H1 (cell line): ENCODE measurements around the gene MYL9. TPM values are rescaled to one million over a fixed set of nuclear protein-coding genes. Genes with fewer than 3 reads are reported as not detected.

ENCODE experiments used
- CTCF ChIA-PET: fragments of 300-600 bp; sonication (Branson Sonifier 250); formaldehyde crosslinking; loops from one replicate; lab custom pipeline; 2021; ENCODE audit not compliant: partially characterized antibody; lab: Charles Lee
- POLR2A ChIA-PET: fragments of 300-600 bp; sonication (Branson Sonifier 250); formaldehyde crosslinking; loops from one replicate; lab custom pipeline; 2021; ENCODE audit warnings: inconsistent platforms; ENCODE audit not compliant: partially characterized antibody; lab: Charles Lee
- DNase-seq, 2 experiments: peaks; one replicate each; pipeline versions ENCODE4 v3.0.0 to v3.0.0-alpha.2; 2010 to 2022; ENCODE audit warnings: low spot score in 2 of 2, low read depth in 1 of 2, mixed read lengths in 1 of 2
- FAIRE-seq: peaks from 2 replicates; lab custom pipeline; 2011; peaks lifted over from hg19 to GRCh38; lab: Jason Lieb, UNC
- H2AFZ ChIP-seq: 2 replicates; pipeline ENCODE4 v1.8.1; 2012; ENCODE audit warnings: low read length, inconsistent platforms
- H2AK5ac ChIP-seq: 2 replicates; pipeline ENCODE4 v1.6.1; 2013; ENCODE audit warnings: low read depth, low read length
- H2BK120ac ChIP-seq: replicated peaks from 2 replicates; pipeline ENCODE3; 2013; ENCODE audit warnings: low read depth, low read length, inconsistent platforms
- H2BK12ac ChIP-seq: 2 replicates; pipeline ENCODE4 v1.6.1; 2013; ENCODE audit warnings: low read depth, low read length
- H2BK15ac ChIP-seq: 2 replicates; pipeline ENCODE4 v1.6.1; 2013; ENCODE audit warnings: low read length
- H2BK20ac ChIP-seq: 2 replicates; pipeline ENCODE4 v1.6.1; 2013; ENCODE audit warnings: low read length
- H2BK5ac ChIP-seq: 2 replicates; pipeline ENCODE4 v1.6.1; 2013; ENCODE audit warnings: low read depth, low read length
- H3K14ac ChIP-seq: 2 replicates; pipeline ENCODE4 v1.6.1; 2013; ENCODE audit warnings: inconsistent platforms; ENCODE audit not compliant: insufficient read length
- H3K18ac ChIP-seq: 2 replicates; pipeline ENCODE4 v1.6.1; 2013; ENCODE audit warnings: low read length; ENCODE audit errors: extremely low read depth
- H3K23ac ChIP-seq: 2 replicates; pipeline ENCODE4 v1.6.1; 2013; ENCODE audit warnings: inconsistent platforms; ENCODE audit not compliant: insufficient read length
- H3K23me2 ChIP-seq: 2 replicates; pipeline ENCODE4 v1.6.1; 2013; ENCODE audit warnings: low read depth, low read length
- H3K27ac ChIP-seq: 2 replicates; pipeline ENCODE4 v1.6.1; 2011; ENCODE audit warnings: low read depth, low read length, inconsistent platforms
- H3K27me3 ChIP-seq, 4 experiments: replicated peaks in 1 of 4; 1 replicate in 1 of 4; 2 replicates in 3 of 4; pipeline versions ENCODE4 v1.6.1 to v1.8.1; 2011 to 2013; ENCODE audit warnings: low read length in 3 of 4, mild to moderate bottlenecking in 3 of 4, inconsistent platforms in 2 of 4, mixed read lengths in 2 of 4, moderate library complexity in 1 of 4; ENCODE audit not compliant: control insufficient read depth in 3 of 4, insufficient read depth in 3 of 4; ENCODE audit errors: extremely low read depth in 1 of 4
- H3K36me3 ChIP-seq, 4 experiments: 2 replicates each; pipeline versions ENCODE4 v1.6.1 to v1.8.1; 2011 to 2013; ENCODE audit warnings: mild to moderate bottlenecking in 4 of 4, low read length in 3 of 4, moderate library complexity in 2 of 4, control low read depth in 1 of 4, inconsistent platforms in 1 of 4; ENCODE audit not compliant: insufficient read depth in 4 of 4, control insufficient read depth in 2 of 4
- H3K4ac ChIP-seq: replicated peaks from 2 replicates; pipeline ENCODE3; 2013; ENCODE audit warnings: low read length, low read depth, mixed read lengths, inconsistent platforms; ENCODE audit not compliant: insufficient read length
- H3K4me1 ChIP-seq, 4 experiments: replicated peaks in 1 of 4; 1 replicate in 1 of 4; 2 replicates in 3 of 4; pipeline versions ENCODE4 v1.6.1 to v1.8.1; 2011 to 2013; ENCODE audit warnings: low read length in 3 of 4, inconsistent platforms in 2 of 4, mixed read lengths in 1 of 4; ENCODE audit not compliant: insufficient read depth in 4 of 4, control insufficient read depth in 3 of 4
- H3K4me2 ChIP-seq, 2 experiments: 2 replicates each; pipeline versions ENCODE4 v1.6.1 to v1.8.1; 2011 to 2013; ENCODE audit warnings: low read depth in 2 of 2, low read length in 2 of 2, control low read depth in 1 of 2, inconsistent platforms in 1 of 2, mild to moderate bottlenecking in 1 of 2; ENCODE audit not compliant: insufficient read depth in 1 of 2
- H3K4me3 ChIP-seq, 4 experiments: fragments of 200-600, 300-600 bp in 1 of 4; sonication (generic), shearing (Covaris generic), sonication (Bioruptor Twin) in 1 of 4; 2 replicates each; pipeline versions ENCODE4 v1.5.1 to v1.8.1; 2011 to 2016; ENCODE audit warnings: low read length in 4 of 4, low read depth in 3 of 4, control low read depth in 2 of 4, inconsistent platforms in 2 of 4, mild to moderate bottlenecking in 2 of 4, mixed read lengths in 1 of 4, moderate library complexity in 1 of 4; ENCODE audit not compliant: insufficient read depth in 2 of 4; ENCODE audit errors: extremely low read depth in 1 of 4
- H3K56ac ChIP-seq: replicated peaks from 2 replicates; pipeline ENCODE3; 2013; ENCODE audit warnings: low read depth, mild to moderate bottlenecking, mixed read lengths, low read length, inconsistent platforms; ENCODE audit not compliant: insufficient read length
- H3K79me1 ChIP-seq: 2 replicates; pipeline ENCODE4 v1.6.1; 2013; ENCODE audit warnings: low read depth, low read length, control low read depth
- H3K79me2 ChIP-seq, 2 experiments: 2 replicates each; pipeline versions ENCODE4 v1.6.1 to v1.8.1; 2012 to 2013; ENCODE audit warnings: low read length in 2 of 2, mild to moderate bottlenecking in 2 of 2, inconsistent platforms in 1 of 2; ENCODE audit not compliant: insufficient read depth in 2 of 2, control insufficient read depth in 1 of 2
- H3K9ac ChIP-seq, 4 experiments: replicated peaks in 1 of 4; 1 replicate in 1 of 4; 2 replicates in 3 of 4; pipeline versions ENCODE4 v1.6.1 to v1.8.1; 2011 to 2013; ENCODE audit warnings: low read depth in 3 of 4, low read length in 3 of 4, control low read depth in 2 of 4, mild to moderate bottlenecking in 2 of 4, moderate library complexity in 2 of 4, inconsistent platforms in 1 of 4; ENCODE audit errors: extremely low read depth in 1 of 4
- H3K9me3 ChIP-seq, 2 experiments: 2 replicates each; pipeline versions ENCODE4 v1.6.1 to v1.8.1; 2012 to 2013; ENCODE audit warnings: mild to moderate bottlenecking in 2 of 2, moderate library complexity in 2 of 2, control low read depth in 1 of 2, inconsistent platforms in 1 of 2, low read depth in 1 of 2, low read length in 1 of 2, mixed read lengths in 1 of 2; ENCODE audit not compliant: insufficient read depth in 2 of 2
- H4K20me1 ChIP-seq, 2 experiments: replicated peaks in 1 of 2; 2 replicates each; pipeline versions ENCODE3 to v1.8.1; 2011 to 2013; ENCODE audit warnings: inconsistent platforms in 2 of 2, low read length in 2 of 2, mild to moderate bottlenecking in 1 of 2; ENCODE audit not compliant: insufficient read depth in 2 of 2, control insufficient read depth in 1 of 2
- H4K5ac ChIP-seq: 2 replicates; pipeline ENCODE4 v1.6.1; 2013; ENCODE audit warnings: low read length, low read depth, mixed read lengths, inconsistent platforms; ENCODE audit not compliant: insufficient read length
- H4K8ac ChIP-seq: 2 replicates; pipeline ENCODE4 v1.8.0; 2013; ENCODE audit warnings: mild to moderate bottlenecking, moderate library complexity, low read length, inconsistent platforms; ENCODE audit not compliant: insufficient read depth; ENCODE audit errors: extremely low read depth
- H4K91ac ChIP-seq: replicated peaks from 2 replicates; pipeline ENCODE3; 2013; ENCODE audit warnings: low read length, mixed read lengths, inconsistent platforms; ENCODE audit not compliant: insufficient read length
- ATF3 ChIP-seq: IDR thresholded peaks from 2 replicates; pipeline ENCODE4 v1.6.1; 2011; ENCODE audit warnings: low read depth, mild to moderate bottlenecking, low read length; ENCODE audit not compliant: insufficient read depth
- BCL11A ChIP-seq, 2 experiments: IDR thresholded peaks; one replicate each; pipeline ENCODE4 v1.6.1; 2011; ENCODE audit warnings: low read depth in 2 of 2, low read length in 2 of 2, mild to moderate bottlenecking in 2 of 2
- CBX8 ChIP-seq: fragments of 300-800, 300-1000 bp; sonication (generic); IDR thresholded peaks from 2 replicates; pipeline ENCODE4 v1.7.1; 2016; ENCODE audit warnings: low read depth, low read length, borderline replicate concordance
- EGR1 ChIP-seq: IDR thresholded peaks from 2 replicates; pipeline ENCODE4 v1.6.1; 2011; ENCODE audit warnings: low read depth, low read length, borderline replicate concordance
- EP300 ChIP-seq, 2 experiments: IDR thresholded peaks; 1 replicate in 1 of 2; 2 replicates in 1 of 2; pipeline ENCODE4 v1.6.1; 2011 to 2012; ENCODE audit warnings: low read depth in 2 of 2, low read length in 2 of 2, mild to moderate bottlenecking in 2 of 2, borderline replicate concordance in 1 of 2, inconsistent platforms in 1 of 2, moderate library complexity in 1 of 2
- GTF2F1 ChIP-seq: IDR thresholded peaks from 2 replicates; pipeline ENCODE4 v1.6.1; 2012; ENCODE audit warnings: low read depth, low read length, improper control_type of control experiment, borderline replicate concordance
- MAFK ChIP-seq: IDR thresholded peaks from 2 replicates; pipeline ENCODE4 v1.6.1; 2012; ENCODE audit warnings: low read depth, mild to moderate bottlenecking, improper control_type of control experiment, low read length
- POLR2A ChIP-seq, 2 experiments: IDR thresholded peaks; 1 replicate in 1 of 2; 2 replicates in 1 of 2; pipeline ENCODE4 v1.6.1; 2011; ENCODE audit warnings: low read depth in 2 of 2, low read length in 2 of 2, mild to moderate bottlenecking in 2 of 2; ENCODE audit errors: control extremely low read depth in 1 of 2
- RFX5 ChIP-seq: IDR thresholded peaks from 2 replicates; pipeline ENCODE4 v1.6.1; 2011; ENCODE audit warnings: low read depth, low read length, improper control_type of control experiment, borderline replicate concordance
- SIX5 ChIP-seq: IDR thresholded peaks from 2 replicates; pipeline ENCODE4 v1.6.1; 2011; ENCODE audit warnings: mild to moderate bottlenecking, low read depth, low read length
- ZNF274 ChIP-seq: IDR thresholded peaks from 2 replicates; pipeline ENCODE4 v1.7.0; 2012; ENCODE audit warnings: low read length, borderline replicate concordance; ENCODE audit errors: extremely low read depth
- WGBS, 2 experiments: shearing (Covaris generic) in 1 of 2; methylation state at CpG; one replicate each; pipeline versions ENCODE4 v1.1.6 to v1.1.7; 2013 to 2015; ENCODE audit warnings: low lambda C conversion rate in 2 of 2, mixed read lengths in 2 of 2, inconsistent platforms in 1 of 2, low coverage in 1 of 2, missing lambda C conversion rate in 1 of 2; ENCODE audit not compliant: insufficient replicate concordance in 2 of 2, insufficient coverage in 1 of 2, insufficient read length in 1 of 2; ENCODE audit errors: extremely low coverage in 1 of 2, missing lambda C conversion rate in 1 of 2; 5-methylcytosine and 5-hydroxymethylcytosine counted together
- polyA plus RNA-seq, 7 experiments: library from polyadenylated mRNA; depleted of rRNA in 3 of 7; stranded (reverse) in 5 of 7; unstranded in 2 of 7; fragments of >200 nt in 5 of 7; fragments of 200-250 nt in 2 of 7; gene quantifications; 1 replicate in 5 of 7; 2 replicates in 1 of 7; 4 replicates in 1 of 7; pipeline versions ENCODE4 v1.2.1 to v1.2.3, GENCODE V29; 2011 to 2013; ENCODE audit warnings: missing spikeins in 2 of 7, mixed read lengths in 2 of 7
- total RNA-seq: library from RNA; stranded (reverse); fragmentation: NEBNext Ultra II Directional; extraction: Animal tissue kit (Norgen Biotek cat#: 25700); gene quantifications from 2 replicates; pipeline ENCODE4 v1.2.1, GENCODE V29; 2021

Gene MYL9
- total and polyA plus RNA-seq, 2 of the 8 experiments (the other 6 are each of a cell fraction or from before 2014, with no cell fraction given) = 26.8 to 193 TPM

- Histone ChIP-seq H2BK20ac (no peak overlapping the region), H3K4me1 (no peaks in the 10 kb centered on the region), H3K27ac (no peak overlapping the region), H2BK15ac (no peak overlapping the region), H3K18ac (no peak overlapping the region), H3K79me2 (no peaks in the 10 kb centered on the region), H3K9me3 (no peaks in the 10 kb centered on the region), H3K4me3 (no peak overlapping the region), H3K23me2 (no peaks in the 10 kb centered on the region), H2AK5ac (no peak overlapping the region), H2BK120ac (no peak overlapping the region), H4K5ac (no peak overlapping the region), H2BK12ac (no peak overlapping the region), H4K8ac (peak overlapping the region; percentile 3; the same call in 1 of the 2 replicates), H3K27me3 (no peaks in the 10 kb centered on the region), H3K4ac (no peak overlapping the region), H4K20me1 (peaks cover 8 to 14% of the 10 kb centered on the region in 2 experiments), H2AFZ (no peak overlapping the region), H2BK5ac (no peak overlapping the region), H3K14ac (no peak overlapping the region), H3K9ac (no peak overlapping the region), H3K79me1 (no peaks in the 10 kb centered on the region; the same call in 1 of the 2 replicates), H3K4me2 (no peak overlapping the region), H4K91ac (no peak overlapping the region), H3K56ac (no peak overlapping the region), H3K36me3 (peaks cover 6 to 30% (median 19%) of the 10 kb centered on the region in 4 experiments), H3K23ac (no peak overlapping the region)
- ChIA-PET POLR2A (interaction anchor here (0.7 kb wide), 1 partner anchor 15 kb away, joined by 3 read pairs; no protein-coding TSS in a partner anchor), CTCF (interaction anchor here (0.6 to 2.6 kb wide), 4 partner anchors 14 to 68 kb away, joined by 3 to 16 read pairs (median 5); partner anchors contain the start of gene MYL9)
- WGBS, 2 experiments = 92% methylated on average over 32 of the region's 32 CpGs; no CpG with 5 or more reads in 1 of the 2 experiments
- no peak for TF ChIP-seq SIX5
- TF ChIP-seq RFX5 = no peak
- no peak for TF ChIP-seq CBX8
- TF ChIP-seq EGR1 = no peak
- TF ChIP-seq POLR2A (IDR thresholded peaks at IDR 0.05; ENCODE audit: control extremely low read depth in 1 of 2, low read depth in 2 of 2, low read length in 2 of 2) = no peak
- no peak for TF ChIP-seq ZNF274
- TF ChIP-seq MAFK = no peak
- no peak for TF ChIP-seq BCL11A (IDR thresholded peaks at IDR 0.05; ENCODE audit: low read depth in 2 of 2, low read length in 2 of 2)
- TF ChIP-seq GTF2F1 = no peak
- no peak for TF ChIP-seq ATF3
- TF ChIP-seq EP300 (IDR thresholded peaks at IDR 0.05; ENCODE audit: borderline replicate concordance in 1 of 2, low read depth in 2 of 2, low read length in 2 of 2) = no peak
- FAIRE-seq (no peak), DNase-seq (no peak)
Observed at GRCh38 chr20:36527331-36528125, 13.8 kb upstream of the MYL9 start.
